Measurements from ENCODE around the gene MON2. TPM values are rescaled to one million over a fixed set of nuclear protein-coding genes. Genes with fewer than 3 reads are reported as not detected.

Gene MON2
- total RNA-seq, 1 experiment from 2014 or later: 30.1 TPM

- CTCF ChIA-PET: interaction anchor here (0.6 kb wide), 1 partner anchor 639 kb away, joined by 3 read pairs; no protein-coding TSS in a partner anchor
- POLR2A ChIA-PET: no interaction called here
- TF ChIP-seq TCF7L2 (IDR thresholded peaks at IDR 0.05; ENCODE audit: low read depth, low read length) (no peak), SIN3A (IDR thresholded peaks at IDR 0.05; ENCODE audit: borderline replicate concordance, insufficient read depth, low read depth, low read length) (no peak), POLR2AphosphoS5 (IDR thresholded peaks at IDR 0.05; ENCODE audit: low read depth, low read length) (no peak)
- TF ChIP-seq, protein P1, sequence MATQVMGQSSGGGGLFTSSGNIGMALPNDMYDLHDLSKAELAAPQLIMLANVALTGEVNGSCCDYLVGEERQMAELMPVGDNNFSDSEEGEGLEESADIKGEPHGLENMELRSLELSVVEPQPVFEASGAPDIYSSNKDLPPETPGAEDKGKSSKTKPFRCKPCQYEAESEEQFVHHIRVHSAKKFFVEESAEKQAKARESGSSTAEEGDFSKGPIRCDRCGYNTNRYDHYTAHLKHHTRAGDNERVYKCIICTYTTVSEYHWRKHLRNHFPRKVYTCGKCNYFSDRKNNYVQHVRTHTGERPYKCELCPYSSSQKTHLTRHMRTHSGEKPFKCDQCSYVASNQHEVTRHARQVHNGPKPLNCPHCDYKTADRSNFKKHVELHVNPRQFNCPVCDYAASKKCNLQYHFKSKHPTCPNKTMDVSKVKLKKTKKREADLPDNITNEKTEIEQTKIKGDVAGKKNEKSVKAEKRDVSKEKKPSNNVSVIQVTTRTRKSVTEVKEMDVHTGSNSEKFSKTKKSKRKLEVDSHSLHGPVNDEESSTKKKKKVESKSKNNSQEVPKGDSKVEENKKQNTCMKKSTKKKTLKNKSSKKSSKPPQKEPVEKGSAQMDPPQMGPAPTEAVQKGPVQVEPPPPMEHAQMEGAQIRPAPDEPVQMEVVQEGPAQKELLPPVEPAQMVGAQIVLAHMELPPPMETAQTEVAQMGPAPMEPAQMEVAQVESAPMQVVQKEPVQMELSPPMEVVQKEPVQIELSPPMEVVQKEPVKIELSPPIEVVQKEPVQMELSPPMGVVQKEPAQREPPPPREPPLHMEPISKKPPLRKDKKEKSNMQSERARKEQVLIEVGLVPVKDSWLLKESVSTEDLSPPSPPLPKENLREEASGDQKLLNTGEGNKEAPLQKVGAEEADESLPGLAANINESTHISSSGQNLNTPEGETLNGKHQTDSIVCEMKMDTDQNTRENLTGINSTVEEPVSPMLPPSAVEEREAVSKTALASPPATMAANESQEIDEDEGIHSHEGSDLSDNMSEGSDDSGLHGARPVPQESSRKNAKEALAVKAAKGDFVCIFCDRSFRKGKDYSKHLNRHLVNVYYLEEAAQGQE (IDR thresholded peaks at IDR 0.05; ENCODE audit: insufficient read depth in 1 of 2, low read depth in 2 of 2, low read length in 1 of 2): no peak
- TF ChIP-seq, protein P2, sequence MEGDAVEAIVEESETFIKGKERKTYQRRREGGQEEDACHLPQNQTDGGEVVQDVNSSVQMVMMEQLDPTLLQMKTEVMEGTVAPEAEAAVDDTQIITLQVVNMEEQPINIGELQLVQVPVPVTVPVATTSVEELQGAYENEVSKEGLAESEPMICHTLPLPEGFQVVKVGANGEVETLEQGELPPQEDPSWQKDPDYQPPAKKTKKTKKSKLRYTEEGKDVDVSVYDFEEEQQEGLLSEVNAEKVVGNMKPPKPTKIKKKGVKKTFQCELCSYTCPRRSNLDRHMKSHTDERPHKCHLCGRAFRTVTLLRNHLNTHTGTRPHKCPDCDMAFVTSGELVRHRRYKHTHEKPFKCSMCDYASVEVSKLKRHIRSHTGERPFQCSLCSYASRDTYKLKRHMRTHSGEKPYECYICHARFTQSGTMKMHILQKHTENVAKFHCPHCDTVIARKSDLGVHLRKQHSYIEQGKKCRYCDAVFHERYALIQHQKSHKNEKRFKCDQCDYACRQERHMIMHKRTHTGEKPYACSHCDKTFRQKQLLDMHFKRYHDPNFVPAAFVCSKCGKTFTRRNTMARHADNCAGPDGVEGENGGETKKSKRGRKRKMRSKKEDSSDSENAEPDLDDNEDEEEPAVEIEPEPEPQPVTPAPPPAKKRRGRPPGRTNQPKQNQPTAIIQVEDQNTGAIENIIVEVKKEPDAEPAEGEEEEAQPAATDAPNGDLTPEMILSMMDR (IDR thresholded peaks at IDR 0.05): no peak
- no peaks in the 10 kb centered on the region for H3K4me1 ChIP-seq (ENCODE audit: control insufficient read depth, insufficient read depth, low read length)
- no peak for DNase-seq (ENCODE audit: low read depth, low spot score)
- intact Hi-C loops (cut with micrococcal nuclease; ENCODE audit: unreplicated experiment): no loop called here
- ATAC-seq: no peak
- no peaks in the 10 kb centered on the region for H3K36me3 ChIP-seq (ENCODE audit: control insufficient read depth, insufficient read depth, low read length)
- no peaks in the 10 kb centered on the region; the same call in 1 of the 2 replicates for H3K9me3 ChIP-seq (ENCODE audit: control insufficient read depth, insufficient read depth, low read depth, low read length)
- H3K4me3 ChIP-seq (ENCODE audit: low read depth in 2 of 2, low read length in 2 of 2): no peak overlapping the region
- H3K27ac ChIP-seq (ENCODE audit: low read length): no peak overlapping the region
- in situ Hi-C loops (cut with HindIII; ENCODE audit: low pct_unique_long_range_greater_than_20kb, low sequenced_read_pairs): no loop called here
- BruUV-seq (replicated peaks): no TSS peak
- peaks cover 8% of the 10 kb centered on the region; the same call in 1 of the 2 replicates for H3K27me3 ChIP-seq (ENCODE audit: control insufficient read depth, insufficient read depth, low read length)
These were observed 37.2 kb upstream of the MON2 start for GRCh38 chr12:62429457-62429856.

DNA sequence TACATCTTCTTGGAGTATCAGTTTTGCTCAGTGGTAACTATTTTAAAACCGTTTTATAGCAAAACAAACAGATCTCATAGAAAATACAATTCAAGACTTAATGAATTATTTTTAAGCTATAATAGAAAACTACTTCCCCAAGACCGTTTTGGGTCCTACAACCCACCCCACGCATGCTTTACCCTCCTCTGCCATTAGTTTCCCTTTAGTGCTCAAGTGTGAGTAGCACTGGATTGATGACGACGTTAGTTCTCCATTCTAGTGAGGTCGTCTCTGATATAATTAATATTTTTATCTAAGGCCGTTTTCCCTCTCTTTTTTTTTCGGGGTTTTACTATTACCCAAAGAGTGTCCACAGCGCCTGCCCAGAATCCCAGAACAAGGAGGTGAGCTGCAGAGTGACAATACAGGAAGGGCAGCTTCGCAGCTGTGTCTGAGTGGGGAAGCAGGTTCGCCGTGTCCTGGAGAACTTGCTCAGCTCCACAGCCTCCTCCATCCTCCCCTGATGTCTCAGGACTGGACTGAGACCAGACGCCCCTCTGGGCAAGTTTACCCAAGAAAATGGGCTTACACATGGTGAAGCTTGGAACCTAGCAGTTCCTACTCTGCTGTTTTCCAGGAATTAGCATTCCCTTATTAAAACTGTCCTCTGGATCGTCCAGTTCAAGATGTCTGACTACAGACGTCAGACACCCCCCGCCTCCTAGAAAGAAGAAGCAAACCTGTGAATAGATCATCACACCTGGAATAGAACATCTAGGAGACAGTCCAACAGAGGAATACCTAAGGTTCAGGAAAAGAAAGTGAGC, 31.9 kb upstream of the MON2 start:
- Histone ChIP-seq H3K36me3 (ENCODE audit: control insufficient read depth, insufficient read depth, low read length) (no peaks in the 10 kb centered on the region), H3K9me3 (ENCODE audit: control insufficient read depth, insufficient read depth, low read depth, low read length) (no peaks in the 10 kb centered on the region), H3K4me1 (ENCODE audit: control insufficient read depth, insufficient read depth, low read length) (no peaks in the 10 kb centered on the region; the same call in 1 of the 2 replicates), H3K4me3 (ENCODE audit: low read depth in 2 of 2, low read length in 2 of 2) (peak overlapping the region; percentile 49 to 66), H3K27me3 (ENCODE audit: control insufficient read depth, insufficient read depth, low read length) (peaks cover 10% of the 10 kb centered on the region; the same call in 1 of the 2 replicates), H3K27ac (ENCODE audit: low read length) (no peak overlapping the region)
- DNase-seq (ENCODE audit: low read depth, low spot score) (no peak), ATAC-seq (peak; percentile 54)
- intact Hi-C loops (cut with micrococcal nuclease; ENCODE audit: unreplicated experiment): loop anchor here (5.0 kb wide), 2 partner anchors 358 to 378 kb away; no protein-coding TSS in a partner anchor
- BruUV-seq (replicated peaks): no TSS peak
- ChIA-PET POLR2A (interaction anchor here (0.6 kb wide), 1 partner anchor 1546 kb away, joined by 3 read pairs; no protein-coding TSS in a partner anchor), CTCF (interaction anchor here (0.6 to 0.7 kb wide), 2 partner anchors 32 to 442 kb away, joined by 3 to 4 read pairs; partner anchors contain the start of gene MON2)
- TF ChIP-seq POLR2AphosphoS5 (IDR thresholded peaks at IDR 0.05; ENCODE audit: low read depth, low read length) (no peak), TCF7L2 (IDR thresholded peaks at IDR 0.05; ENCODE audit: low read depth, low read length) (no peak), SIN3A (IDR thresholded peaks at IDR 0.05; ENCODE audit: borderline replicate concordance, insufficient read depth, low read depth, low read length) (no peak)
- TF ChIP-seq, protein P1 (IDR thresholded peaks at IDR 0.05; ENCODE audit: insufficient read depth in 1 of 2, low read depth in 2 of 2, low read length in 1 of 2): no peak
- TF ChIP-seq, protein P2 (IDR thresholded peaks at IDR 0.05): no peak
- in situ Hi-C loops (cut with HindIII; ENCODE audit: low pct_unique_long_range_greater_than_20kb, low sequenced_read_pairs): no loop called here
